ENCODE measurements around the gene CPT1A.

Gene CPT1A

DNA sequence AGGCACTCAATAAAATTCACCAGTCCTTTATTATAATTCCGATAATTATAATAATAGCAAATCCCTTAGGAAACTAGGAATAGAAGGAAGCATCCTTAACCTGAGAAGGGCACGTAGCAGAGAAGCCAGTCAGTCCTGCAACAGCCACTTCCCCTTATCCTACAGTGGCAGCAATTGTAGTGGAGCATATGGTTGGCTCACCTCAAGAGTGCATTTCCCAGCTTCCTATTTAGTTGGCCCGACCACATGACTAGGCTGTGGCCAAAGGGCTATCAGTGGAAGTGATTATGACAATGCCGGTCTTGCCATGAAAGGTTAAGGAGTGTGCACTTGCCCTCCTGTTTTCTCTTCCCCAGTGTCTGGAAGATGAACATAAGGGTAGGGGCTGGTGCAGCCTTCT, 117.4 kb downstream of the CPT1A start:
- no peaks in the 10 kb centered on the region for H3K36me3 ChIP-seq
- intact Hi-C loops (cut with DNase I; ENCODE audit: low total_unique reads) = no loop called here
- no peak for DNase-seq
- H3K27me3 ChIP-seq = peaks cover 0 to 4% of the 10 kb centered on the region in 2 donors
- no peak overlapping the region for H3K27ac ChIP-seq
- H3K9me3 ChIP-seq = peaks cover 0 to 7% (median 0%) of the 10 kb centered on the region in 3 donors
- TF ChIP-seq, protein P1, sequence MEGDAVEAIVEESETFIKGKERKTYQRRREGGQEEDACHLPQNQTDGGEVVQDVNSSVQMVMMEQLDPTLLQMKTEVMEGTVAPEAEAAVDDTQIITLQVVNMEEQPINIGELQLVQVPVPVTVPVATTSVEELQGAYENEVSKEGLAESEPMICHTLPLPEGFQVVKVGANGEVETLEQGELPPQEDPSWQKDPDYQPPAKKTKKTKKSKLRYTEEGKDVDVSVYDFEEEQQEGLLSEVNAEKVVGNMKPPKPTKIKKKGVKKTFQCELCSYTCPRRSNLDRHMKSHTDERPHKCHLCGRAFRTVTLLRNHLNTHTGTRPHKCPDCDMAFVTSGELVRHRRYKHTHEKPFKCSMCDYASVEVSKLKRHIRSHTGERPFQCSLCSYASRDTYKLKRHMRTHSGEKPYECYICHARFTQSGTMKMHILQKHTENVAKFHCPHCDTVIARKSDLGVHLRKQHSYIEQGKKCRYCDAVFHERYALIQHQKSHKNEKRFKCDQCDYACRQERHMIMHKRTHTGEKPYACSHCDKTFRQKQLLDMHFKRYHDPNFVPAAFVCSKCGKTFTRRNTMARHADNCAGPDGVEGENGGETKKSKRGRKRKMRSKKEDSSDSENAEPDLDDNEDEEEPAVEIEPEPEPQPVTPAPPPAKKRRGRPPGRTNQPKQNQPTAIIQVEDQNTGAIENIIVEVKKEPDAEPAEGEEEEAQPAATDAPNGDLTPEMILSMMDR (IDR thresholded peaks at IDR 0.05) = no peak
- no peak overlapping the region for H3K4me3 ChIP-seq
- H3K4me1 ChIP-seq = no peaks in the 10 kb centered on the region

DNA sequence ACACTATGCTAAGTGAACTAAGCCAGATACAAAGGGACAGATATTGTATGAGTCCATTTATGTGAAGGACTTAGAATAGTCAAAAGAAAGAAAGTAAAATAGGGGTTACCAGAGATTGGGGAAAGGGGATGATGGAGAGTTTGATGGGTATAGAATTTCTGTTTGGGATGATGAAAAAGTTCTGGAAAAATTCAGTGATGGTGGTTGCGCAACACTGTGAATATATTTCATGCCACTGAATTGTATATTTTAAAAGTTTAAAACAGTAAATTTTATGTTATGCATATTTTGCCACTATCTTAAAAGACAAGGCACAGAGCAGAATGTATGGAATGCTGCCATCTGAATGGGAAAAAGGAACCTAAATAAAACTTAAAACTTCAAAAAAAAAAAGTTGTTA, 119.6 kb downstream of the CPT1A start:
- Histone ChIP-seq H3K36me3 (no peaks in the 10 kb centered on the region), H3K27me3 (peaks cover 0 to 12% of the 10 kb centered on the region in 2 donors), H3K27ac (no peak overlapping the region), H3K9me3 (peaks cover 0 to 7% (median 0%) of the 10 kb centered on the region in 3 donors), H3K4me1 (no peaks in the 10 kb centered on the region), H3K4me3 (no peak overlapping the region)
- TF ChIP-seq, protein P1 (IDR thresholded peaks at IDR 0.05) = no peak
- intact Hi-C loops (cut with DNase I; ENCODE audit: low total_unique reads) = no loop called here
- no peak for DNase-seq

DNA sequence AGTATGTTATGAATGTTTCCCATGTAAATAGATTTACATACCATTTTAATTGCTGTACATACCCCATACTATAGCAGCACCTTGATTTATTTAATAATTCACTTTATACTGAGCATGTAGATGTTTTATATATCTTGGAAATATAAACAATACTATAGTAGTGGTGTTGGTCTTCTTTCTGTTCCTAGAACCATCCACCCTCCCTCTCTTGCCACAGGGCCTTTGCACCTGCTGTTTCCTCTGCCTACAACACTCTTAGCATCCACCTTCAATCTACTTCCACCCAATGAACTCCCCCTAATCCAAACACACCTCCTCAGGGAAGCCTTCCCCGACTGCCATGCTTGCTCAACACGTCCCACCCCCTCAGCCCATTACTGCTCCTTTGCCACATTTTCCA, 120.6 kb downstream of the CPT1A start:
- H3K27ac ChIP-seq = no peak overlapping the region
- no peak overlapping the region for H3K4me3 ChIP-seq
- H3K36me3 ChIP-seq = no peaks in the 10 kb centered on the region
- TF ChIP-seq, protein P1 (IDR thresholded peaks at IDR 0.05) = no peak
- peaks cover 0 to 15% of the 10 kb centered on the region in 2 donors for H3K27me3 ChIP-seq
- no peak for DNase-seq
- intact Hi-C loops (cut with DNase I; ENCODE audit: low total_unique reads) = no loop called here
- H3K9me3 ChIP-seq = peaks cover 0 to 7% (median 0%) of the 10 kb centered on the region in 3 donors
- H3K4me1 ChIP-seq = no peaks in the 10 kb centered on the region

DNA sequence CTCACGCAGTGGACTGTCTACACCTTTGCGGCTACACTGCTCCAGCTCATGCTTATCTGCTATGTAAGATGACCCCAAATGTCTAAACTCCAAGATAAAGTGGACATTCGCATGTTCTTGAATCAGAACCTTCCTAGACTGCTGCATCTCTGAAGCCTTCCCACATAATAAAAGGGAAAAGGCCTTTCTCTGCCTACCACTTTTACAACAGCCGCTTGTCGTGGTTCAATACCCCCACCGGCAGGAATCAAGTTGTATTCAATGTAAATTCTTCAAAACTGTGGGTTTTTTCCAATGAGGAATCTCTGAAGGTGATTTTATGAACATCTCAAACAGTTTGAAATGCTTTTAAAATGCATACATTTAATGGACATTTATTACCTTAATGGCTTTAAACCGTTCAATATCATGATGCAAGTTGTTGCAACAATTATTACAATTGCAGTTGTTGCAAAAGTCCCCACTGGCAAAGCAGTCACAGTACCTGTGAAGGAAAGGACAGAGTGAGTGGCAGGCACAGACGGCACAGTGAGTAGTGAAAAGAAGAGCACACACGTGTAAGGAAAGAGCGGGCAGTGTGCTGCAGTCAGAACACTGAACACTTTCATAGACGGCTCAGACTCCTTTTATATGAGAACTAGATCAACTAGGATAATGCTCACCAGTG, 126.1 kb downstream of the CPT1A start:
- Histone ChIP-seq H3K27me3 (peaks cover 0 to 31% of the 10 kb centered on the region in 2 donors), H3K9me3 (peaks cover 0 to 7% (median 0%) of the 10 kb centered on the region in 3 donors), H3K4me1 (no peaks in the 10 kb centered on the region), H3K36me3 (no peaks in the 10 kb centered on the region), H3K27ac (no peak overlapping the region), H3K4me3 (no peak overlapping the region)
- DNase-seq = no peak
- TF ChIP-seq, protein P1 (IDR thresholded peaks at IDR 0.05) = no peak
- intact Hi-C loops (cut with DNase I; ENCODE audit: low total_unique reads) = no loop called here

DNA sequence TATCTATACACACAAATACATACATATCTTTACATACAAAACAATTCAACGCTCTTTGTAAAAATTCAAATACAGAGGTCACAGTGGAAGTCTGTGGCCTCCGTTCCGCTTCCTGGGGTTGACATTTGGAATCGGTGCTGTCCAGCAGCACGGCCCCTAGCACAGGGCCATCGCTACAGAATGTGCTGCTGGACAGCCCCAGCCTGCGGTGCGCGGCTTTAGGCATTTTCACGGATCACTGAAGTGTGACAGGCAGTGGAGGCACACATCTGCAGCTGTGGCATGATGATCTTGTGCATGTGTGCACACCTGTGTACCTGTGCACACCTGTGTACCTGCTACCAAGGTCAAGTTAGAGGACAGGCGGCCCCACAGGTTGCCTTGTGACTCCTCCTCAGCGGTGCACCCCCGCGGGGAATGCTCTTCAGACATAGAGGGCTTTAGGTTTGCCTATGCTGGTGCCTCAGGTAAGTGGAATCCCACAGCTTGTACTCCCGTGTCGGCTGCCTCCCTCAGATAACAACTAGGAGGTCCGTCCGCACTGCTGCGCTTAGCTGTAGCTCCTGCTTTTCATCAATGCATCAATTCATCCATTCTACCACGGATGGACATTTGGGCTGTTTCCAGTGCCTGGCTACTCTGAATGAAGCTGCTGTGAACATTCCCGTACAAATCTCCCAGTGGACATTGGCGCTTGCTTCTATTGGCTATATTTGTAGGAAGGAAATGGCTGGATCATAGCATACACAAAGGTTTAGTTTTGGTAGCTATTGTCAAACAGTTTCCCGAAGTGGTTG, 127.5 kb downstream of the CPT1A start:
- DNase-seq = no peak
- Histone ChIP-seq H3K4me1 (no peaks in the 10 kb centered on the region), H3K4me3 (no peak overlapping the region), H3K27me3 (peaks cover 0 to 31% of the 10 kb centered on the region in 2 donors), H3K27ac (no peak overlapping the region), H3K36me3 (no peaks in the 10 kb centered on the region), H3K9me3 (no peaks in the 10 kb centered on the region)
- intact Hi-C loops (cut with DNase I; ENCODE audit: low total_unique reads) = no loop called here
- TF ChIP-seq, protein P1 (IDR thresholded peaks at IDR 0.05) = no peak
